OCI-LY1 (cell line): ENCODE results near the gene SOX9.

ENCODE experiments used
- H2AFZ ChIP-seq: fragments of 200-600 bp; sonication (generic), shearing (Covaris generic); 2 replicates; pipeline ENCODE4 v1.6.0; 2014; ENCODE audit warnings: antibody characterized with exemption, mild to moderate bottlenecking, low read length
- H3F3A ChIP-seq: fragments of 200-600 bp; sonication (generic), shearing (Covaris generic); 2 replicates; pipeline ENCODE4 v1.6.0; 2014; ENCODE audit warnings: mild to moderate bottlenecking, antibody characterized with exemption, low read length, moderate library complexity; ENCODE audit not compliant: insufficient read depth
- H3K27ac ChIP-seq: fragments of 200-600 bp; sonication (generic); 2 replicates; pipeline ENCODE4 v1.5.1; 2014; ENCODE audit warnings: low read length, mixed run types, mild to moderate bottlenecking, low read depth; ENCODE audit not compliant: poor library complexity, severe bottlenecking
- H3K27me3 ChIP-seq: fragments of 200-600 bp; sonication (generic); 2 replicates; pipeline ENCODE4 v1.6.0; 2014; ENCODE audit warnings: antibody characterized with exemption, mild to moderate bottlenecking, low read length, moderate library complexity; ENCODE audit not compliant: insufficient read depth
- H3K36me3 ChIP-seq: fragments of 200-600 bp; sonication (generic); 2 replicates; pipeline ENCODE4 v1.6.1; 2014; ENCODE audit warnings: mild to moderate bottlenecking, antibody characterized with exemption, low read length, moderate library complexity, mixed read lengths; ENCODE audit not compliant: insufficient read depth
- H3K4me1 ChIP-seq: fragments of 200-600 bp; sonication (generic); 2 replicates; pipeline ENCODE4 v1.5.1; 2014; ENCODE audit warnings: mild to moderate bottlenecking, low read length, moderate library complexity; ENCODE audit not compliant: insufficient read depth, severe bottlenecking
- H3K4me2 ChIP-seq: fragments of 200-600 bp; sonication (generic), shearing (Covaris generic); 2 replicates; pipeline ENCODE4 v1.6.1; 2014; ENCODE audit warnings: low read length
- H3K4me3 ChIP-seq: fragments of 200-600 bp; sonication (generic); 2 replicates; pipeline ENCODE4 v1.5.1; 2014; ENCODE audit warnings: low read length, low read depth, mild to moderate bottlenecking, mixed read lengths; ENCODE audit not compliant: poor library complexity, severe bottlenecking
- H3K79me2 ChIP-seq: fragments of 200-600 bp; shearing (Covaris generic); 2 replicates; pipeline ENCODE4 v1.6.1; 2016; ENCODE audit warnings: mixed run types, low read length, mixed read lengths; ENCODE audit not compliant: insufficient read depth
- H3K9ac ChIP-seq: fragments of 200-600 bp; sonication (generic), shearing (Covaris generic); 2 replicates; pipeline ENCODE4 v1.6.1; 2014; ENCODE audit warnings: mild to moderate bottlenecking, low read length, mixed read lengths
- H3K9me2 ChIP-seq: fragments of 200-600 bp; sonication (generic), shearing (Covaris generic); 2 replicates; pipeline ENCODE4 v1.6.1; 2014; ENCODE audit warnings: low read depth, mild to moderate bottlenecking, low read length, mixed read lengths
- H3K9me3 ChIP-seq: fragments of 200-600 bp; shearing (Covaris generic); 2 replicates; pipeline ENCODE4 v1.6.1; 2014; ENCODE audit warnings: low read length, mixed read lengths
- H4K20me1 ChIP-seq: fragments of 200-600 bp; sonication (generic), shearing (Covaris generic); 2 replicates; pipeline ENCODE4 v1.6.0; 2016; ENCODE audit warnings: mild to moderate bottlenecking, low read length; ENCODE audit not compliant: insufficient read depth
- CTCF ChIP-seq: fragments of 200-600 bp; sonication (generic), shearing (Covaris generic); IDR thresholded peaks from 2 replicates; pipeline ENCODE4 v1.5.1; 2017; ENCODE audit warnings: mild to moderate bottlenecking, antibody characterized with exemption, low read length, moderate library complexity, mixed read lengths
- EZH2 ChIP-seq: fragments of 200-600 bp; sonication (generic), shearing (Covaris generic); IDR thresholded peaks from 2 replicates; pipeline ENCODE4 v1.8.0; 2017; ENCODE audit warnings: borderline replicate concordance, mixed run types, mild to moderate bottlenecking, antibody characterized with exemption, low read length, moderate library complexity, mixed read lengths

The SOX9 gene

GRCh38 chr17:72087876-72088275 is 32.9 kb upstream of the SOX9 start:
- H3K4me2 ChIP-seq, result no peak overlapping the region
- no peaks in the 10 kb centered on the region for H3K36me3 ChIP-seq
- no peak overlapping the region for H3K9ac ChIP-seq
- no peak overlapping the region for H3K27ac ChIP-seq
- H3K4me3 ChIP-seq, result no peak overlapping the region
- H3K9me2 ChIP-seq, result no peaks in the 10 kb centered on the region
- H3K79me2 ChIP-seq, result no peaks in the 10 kb centered on the region
- no peaks in the 10 kb centered on the region for H3F3A ChIP-seq
- H2AFZ ChIP-seq, result no peak overlapping the region
- no peaks in the 10 kb centered on the region for H3K9me3 ChIP-seq
- TF ChIP-seq CTCF (no peak), EZH2 (no peak)
- no peaks in the 10 kb centered on the region for H3K4me1 ChIP-seq
- no peaks in the 10 kb centered on the region for H3K27me3 ChIP-seq
- H4K20me1 ChIP-seq, result no peaks in the 10 kb centered on the region

GRCh38 chr17:72089453-72089987 is 31.3 kb upstream of the SOX9 start:
- Histone ChIP-seq H4K20me1 (no peaks in the 10 kb centered on the region), H3K4me3 (no peak overlapping the region), H2AFZ (no peak overlapping the region), H3K27me3 (no peaks in the 10 kb centered on the region), H3K4me2 (no peak overlapping the region), H3K9me2 (no peaks in the 10 kb centered on the region), H3K79me2 (no peaks in the 10 kb centered on the region), H3F3A (no peaks in the 10 kb centered on the region), H3K4me1 (no peaks in the 10 kb centered on the region), H3K9ac (no peak overlapping the region), H3K9me3 (no peaks in the 10 kb centered on the region), H3K36me3 (no peaks in the 10 kb centered on the region), H3K27ac (no peak overlapping the region)
- TF ChIP-seq EZH2 (no peak), CTCF (no peak)

- Histone ChIP-seq H3K27ac (no peak overlapping the region), H3K9me2 (no peaks in the 10 kb centered on the region), H3K9me3 (no peaks in the 10 kb centered on the region), H3K36me3 (no peaks in the 10 kb centered on the region), H3K27me3 (no peaks in the 10 kb centered on the region), H3K4me3 (no peak overlapping the region), H3K9ac (no peak overlapping the region), H3K4me1 (no peaks in the 10 kb centered on the region), H3F3A (no peaks in the 10 kb centered on the region), H3K4me2 (no peak overlapping the region), H3K79me2 (no peaks in the 10 kb centered on the region), H2AFZ (no peak overlapping the region), H4K20me1 (no peaks in the 10 kb centered on the region)
- TF ChIP-seq CTCF, result no peak
Measured at GRCh38 chr17:72090108-72090507, 30.7 kb upstream of the SOX9 start.
